Sigmoid colon (tissue), 7 donors: ENCODE data around the gene P3H3. TPM values are rescaled to one million over a fixed set of nuclear protein-coding genes. Genes with fewer than 3 reads are reported as not detected.
"Not testable (repeated sequence)": the region's sequence is repeated elsewhere in the genome, so short reads cannot be mapped to it uniquely, and the experiment has no call there.

ENCODE experiments used
- DNase-seq: peaks from one replicate; pipeline ENCODE4 v3.0.0-alpha.2; 2019
- H3K27ac ChIP-seq, 4 donors: fragments of 200-600 bp; sonication (generic); one replicate each; pipeline ENCODE4 v1.5.1; 2016 to 2019; ENCODE audit warnings: mild to moderate bottlenecking in 1 of 4
- H3K27me3 ChIP-seq, 3 donors: fragments of 200-600 bp; sonication (generic); one replicate each; pipeline ENCODE4 v1.5.1; 2019; ENCODE audit warnings: mild to moderate bottlenecking in 1 of 3
- H3K36me3 ChIP-seq, 4 donors: fragments of 200-600 bp; sonication (generic); one replicate each; pipeline ENCODE4 v1.5.1; 2016 to 2019
- H3K4me1 ChIP-seq, 4 donors: fragments of 200-600 bp; sonication (generic); one replicate each; pipeline ENCODE4 v1.5.1; 2017 to 2019
- H3K4me3 ChIP-seq, 4 donors: fragments of 200-600 bp; sonication (generic); one replicate each; pipeline ENCODE4 v1.5.1; 2017 to 2019; ENCODE audit warnings: mild to moderate bottlenecking in 2 of 4, moderate library complexity in 1 of 4
- H3K9me3 ChIP-seq, 4 donors: fragments of 200-600 bp in 3 of 4; sonication (generic) in 3 of 4; one replicate each; pipeline versions ENCODE4 v1.5.1 to v1.6.1; 2013 to 2019
- EP300 ChIP-seq, 4 donors: sonication (generic); formaldehyde crosslinking; IDR thresholded peaks; one replicate each; pipeline ENCODE4 v1.6.1; 2017; ENCODE audit warnings: antibody characterized with exemption in 4 of 4
- POLR2A ChIP-seq, 2 donors: fragments of 450-650 bp; IDR thresholded peaks; one replicate each; pipeline ENCODE4 v1.6.1; 2016; ENCODE audit warnings: antibody characterized with exemption in 2 of 2, mild to moderate bottlenecking in 2 of 2, moderate library complexity in 2 of 2
- POLR2AphosphoS5 ChIP-seq, 4 donors: sonication (generic); formaldehyde crosslinking; IDR thresholded peaks; one replicate each; pipeline ENCODE4 v1.6.1; 2017; ENCODE audit warnings: antibody characterized with exemption in 4 of 4
- WGBS, 2 donors: extraction: QIAGEN DNeasy Blood & Tissue Kit; methylation state at CpG; one replicate each; pipeline ENCODE4 v1.1.7; 2013; 5-methylcytosine and 5-hydroxymethylcytosine counted together
- intact Hi-C: fragments of 100-400 bp; cut with DNase I; formaldehyde crosslinking; loops from one replicate; pipeline ENCODE4 v1.15.1; 2023
- polyA plus RNA-seq, 3 donors: library from polyadenylated mRNA; stranded (reverse); fragments of 200-250 nt; gene quantifications; one replicate each; pipeline ENCODE4 v1.2.3, GENCODE V29; 2013
- total RNA-seq, 4 donors: library from RNA; depleted of rRNA; stranded (reverse); fragments of >200 nt; gene quantifications; one replicate each; pipeline ENCODE4 v1.1.0, GENCODE V29; 2016
- TF ChIP-seq, protein P1 (sequence below), 4 experiments: fragments of 450-650 bp in 3 of 4; fragments of 200-600 bp in 1 of 4; IDR thresholded peaks; one replicate each; pipeline ENCODE4 v1.5.1; 2016 to 2019; ENCODE audit warnings: antibody characterized with exemption in 4 of 4, mild to moderate bottlenecking in 3 of 4, moderate library complexity in 2 of 4
- donor health status: healthy with polysubstance abuse.
- donor health status: Bipolar disorder and iron deficiency.
- donor health status: healthy.

Gene P3H3
- total and polyA plus RNA-seq, 7 donors, result 0.60 to 69.8 (median 16.4) TPM

DNA sequence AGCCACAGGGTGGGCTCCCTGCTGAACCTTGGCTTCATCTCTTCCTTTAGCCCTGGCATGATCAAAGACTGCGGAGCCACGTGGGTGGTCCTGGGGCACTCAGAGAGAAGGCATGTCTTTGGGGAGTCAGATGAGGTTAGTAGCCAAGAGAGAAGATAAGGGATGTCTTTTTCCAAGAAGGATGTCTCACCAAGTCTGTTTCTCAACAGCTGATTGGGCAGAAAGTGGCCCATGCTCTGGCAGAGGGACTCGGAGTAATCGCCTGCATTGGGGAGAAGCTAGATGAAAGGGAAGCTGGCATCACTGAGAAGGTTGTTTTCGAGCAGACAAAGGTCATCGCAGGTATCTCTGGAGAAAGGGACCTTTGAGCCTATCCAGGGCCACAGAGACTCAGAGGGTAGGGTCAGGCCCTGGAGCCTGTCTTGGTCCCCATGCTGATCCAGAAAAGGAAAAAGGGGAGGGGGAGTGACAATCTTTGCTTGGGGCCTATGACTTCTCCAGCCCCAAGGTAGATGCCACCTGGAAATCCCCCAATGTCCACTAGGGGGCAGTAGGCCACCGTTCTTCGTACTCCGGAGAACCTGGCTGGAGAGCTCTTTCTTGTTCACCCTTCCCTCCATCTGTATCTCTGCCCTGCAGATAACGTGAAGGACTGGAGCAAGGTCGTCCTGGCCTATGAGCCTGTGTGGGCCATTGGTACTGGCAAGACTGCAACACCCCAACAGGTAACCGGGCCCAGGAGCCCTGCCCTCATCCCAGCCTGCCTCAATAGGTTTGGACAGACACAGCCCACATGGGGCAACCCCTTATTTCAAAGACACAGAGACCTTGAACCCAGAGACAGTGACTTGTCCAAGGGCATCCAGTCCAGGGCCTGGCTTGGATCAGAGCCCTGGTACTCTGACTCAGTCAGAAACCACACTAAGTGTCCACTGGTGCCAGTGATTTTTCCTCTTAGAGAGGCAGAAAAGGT is 41.1 kb downstream of the P3H3 start:
- Histone ChIP-seq H3K36me3 (peaks cover 6 to 45% (median 28%) of the 10 kb centered on the region in 4 donors), H3K27me3 (no peaks in the 10 kb centered on the region), H3K9me3 (no peaks in the 10 kb centered on the region), H3K4me1 (peaks cover 0 to 61% (median 48%) of the 10 kb centered on the region in 4 donors), H3K4me3 (peak overlapping the region in 3 of 4 donors; percentile 94 to 100 (median 99)), H3K27ac (peak overlapping the region; percentile 21 to 100 (median 98))
- 19 to 38% methylated on average over 12 of the region's 12 CpGs for WGBS, 2 donors
- DNase-seq, result peak; percentile 91
- intact Hi-C loops, result loop anchor here (1.0 to 10.0 kb wide), 6 partner anchors 22 to 245 kb away; no protein-coding TSS in a partner anchor
- TF ChIP-seq, protein P1, sequence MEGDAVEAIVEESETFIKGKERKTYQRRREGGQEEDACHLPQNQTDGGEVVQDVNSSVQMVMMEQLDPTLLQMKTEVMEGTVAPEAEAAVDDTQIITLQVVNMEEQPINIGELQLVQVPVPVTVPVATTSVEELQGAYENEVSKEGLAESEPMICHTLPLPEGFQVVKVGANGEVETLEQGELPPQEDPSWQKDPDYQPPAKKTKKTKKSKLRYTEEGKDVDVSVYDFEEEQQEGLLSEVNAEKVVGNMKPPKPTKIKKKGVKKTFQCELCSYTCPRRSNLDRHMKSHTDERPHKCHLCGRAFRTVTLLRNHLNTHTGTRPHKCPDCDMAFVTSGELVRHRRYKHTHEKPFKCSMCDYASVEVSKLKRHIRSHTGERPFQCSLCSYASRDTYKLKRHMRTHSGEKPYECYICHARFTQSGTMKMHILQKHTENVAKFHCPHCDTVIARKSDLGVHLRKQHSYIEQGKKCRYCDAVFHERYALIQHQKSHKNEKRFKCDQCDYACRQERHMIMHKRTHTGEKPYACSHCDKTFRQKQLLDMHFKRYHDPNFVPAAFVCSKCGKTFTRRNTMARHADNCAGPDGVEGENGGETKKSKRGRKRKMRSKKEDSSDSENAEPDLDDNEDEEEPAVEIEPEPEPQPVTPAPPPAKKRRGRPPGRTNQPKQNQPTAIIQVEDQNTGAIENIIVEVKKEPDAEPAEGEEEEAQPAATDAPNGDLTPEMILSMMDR (IDR thresholded peaks at IDR 0.05), result peak; percentile 71 to 91 (median 89)
- TF ChIP-seq POLR2AphosphoS5 (IDR thresholded peaks at IDR 0.05) (no peak), EP300 (IDR thresholded peaks at IDR 0.05) (no peak)

DNA sequence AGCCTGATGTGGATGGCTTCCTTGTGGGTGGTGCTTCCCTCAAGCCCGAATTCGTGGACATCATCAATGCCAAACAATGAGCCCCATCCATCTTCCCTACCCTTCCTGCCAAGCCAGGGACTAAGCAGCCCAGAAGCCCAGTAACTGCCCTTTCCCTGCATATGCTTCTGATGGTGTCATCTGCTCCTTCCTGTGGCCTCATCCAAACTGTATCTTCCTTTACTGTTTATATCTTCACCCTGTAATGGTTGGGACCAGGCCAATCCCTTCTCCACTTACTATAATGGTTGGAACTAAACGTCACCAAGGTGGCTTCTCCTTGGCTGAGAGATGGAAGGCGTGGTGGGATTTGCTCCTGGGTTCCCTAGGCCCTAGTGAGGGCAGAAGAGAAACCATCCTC is 42.1 kb downstream of the P3H3 start:
- Histone ChIP-seq H3K4me1 (peaks cover 0 to 63% (median 51%) of the 10 kb centered on the region in 4 donors), H3K36me3 (peaks cover 6 to 36% (median 26%) of the 10 kb centered on the region in 4 donors), H3K27ac (peak overlapping the region in 2 of 4 donors; percentile 98 to 99)
- intact Hi-C loops, result loop anchor here (5.0 kb wide), 2 partner anchors 37 to 67 kb away; no protein-coding TSS in a partner anchor
- H3K27me3 ChIP-seq, DNase-seq, H3K9me3 ChIP-seq, H3K4me3 ChIP-seq: not testable (repeated sequence)
- 53 to 76% methylated on average over 4 of the region's 4 CpGs for WGBS, 2 donors

DNA sequence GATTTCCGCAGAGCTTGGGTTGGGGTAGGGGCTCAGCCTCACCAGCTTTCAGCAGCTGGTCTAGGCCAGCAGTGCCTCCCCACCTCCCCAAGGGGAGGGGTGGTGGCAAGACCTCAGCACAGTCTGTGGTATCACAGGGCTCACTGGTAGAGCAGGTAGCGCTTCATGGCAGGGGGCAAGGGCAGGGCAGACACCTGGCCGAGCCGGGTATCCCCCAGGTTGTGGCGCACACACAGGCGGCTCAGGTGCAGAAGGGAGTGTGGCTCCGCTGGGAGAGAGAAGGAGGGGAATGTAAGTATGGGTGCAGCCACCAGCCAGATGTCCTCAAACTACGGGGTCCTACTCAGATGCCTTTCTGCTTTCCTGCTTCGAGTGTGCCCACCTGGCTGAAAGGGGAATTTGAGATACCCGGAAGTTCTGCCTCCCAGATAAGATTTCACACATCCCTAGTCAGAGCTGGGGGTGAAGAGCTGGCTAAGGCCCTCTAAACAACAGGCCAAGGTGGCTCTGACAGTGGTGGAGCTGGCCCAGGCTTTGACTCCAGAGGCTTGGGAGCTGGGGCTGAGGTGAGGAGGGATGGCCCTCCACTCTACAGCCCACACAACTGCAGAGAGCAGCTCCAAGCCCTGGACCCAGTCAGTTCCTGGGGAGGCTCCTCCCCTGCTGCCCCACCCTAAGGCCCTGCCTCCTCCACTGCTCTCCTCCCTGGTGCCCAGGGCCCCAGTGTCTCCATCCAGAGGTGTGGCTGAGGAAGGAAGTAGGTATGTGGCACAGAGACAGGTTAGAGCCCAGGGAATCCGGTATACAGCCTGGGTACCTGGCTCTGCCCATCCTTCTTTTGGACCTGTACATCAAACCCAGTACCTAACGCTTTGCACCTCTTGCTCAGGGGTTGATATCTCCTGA is 43.1 kb downstream of the P3H3 start:
- H3K9me3 ChIP-seq, result no peaks in the 10 kb centered on the region
- peaks cover 0 to 63% (median 51%) of the 10 kb centered on the region in 4 donors for H3K4me1 ChIP-seq
- intact Hi-C loops, result loop anchor here (5.0 kb wide), 2 partner anchors 36 to 66 kb away; no protein-coding TSS in a partner anchor
- no peak for DNase-seq
- H3K4me3 ChIP-seq, result peak overlapping the region in 2 of 4 donors; percentile 77 to 85
- no peaks in the 10 kb centered on the region for H3K27me3 ChIP-seq
- TF ChIP-seq POLR2A (IDR thresholded peaks at IDR 0.05), result no peak
- H3K36me3 ChIP-seq, result peaks cover 6 to 28% (median 19%) of the 10 kb centered on the region in 4 donors
- WGBS, 2 donors, result 46 to 68% methylated on average over 12 of the region's 12 CpGs
- H3K27ac ChIP-seq, result peak overlapping the region; percentile 84 to 90 (median 88)

DNA sequence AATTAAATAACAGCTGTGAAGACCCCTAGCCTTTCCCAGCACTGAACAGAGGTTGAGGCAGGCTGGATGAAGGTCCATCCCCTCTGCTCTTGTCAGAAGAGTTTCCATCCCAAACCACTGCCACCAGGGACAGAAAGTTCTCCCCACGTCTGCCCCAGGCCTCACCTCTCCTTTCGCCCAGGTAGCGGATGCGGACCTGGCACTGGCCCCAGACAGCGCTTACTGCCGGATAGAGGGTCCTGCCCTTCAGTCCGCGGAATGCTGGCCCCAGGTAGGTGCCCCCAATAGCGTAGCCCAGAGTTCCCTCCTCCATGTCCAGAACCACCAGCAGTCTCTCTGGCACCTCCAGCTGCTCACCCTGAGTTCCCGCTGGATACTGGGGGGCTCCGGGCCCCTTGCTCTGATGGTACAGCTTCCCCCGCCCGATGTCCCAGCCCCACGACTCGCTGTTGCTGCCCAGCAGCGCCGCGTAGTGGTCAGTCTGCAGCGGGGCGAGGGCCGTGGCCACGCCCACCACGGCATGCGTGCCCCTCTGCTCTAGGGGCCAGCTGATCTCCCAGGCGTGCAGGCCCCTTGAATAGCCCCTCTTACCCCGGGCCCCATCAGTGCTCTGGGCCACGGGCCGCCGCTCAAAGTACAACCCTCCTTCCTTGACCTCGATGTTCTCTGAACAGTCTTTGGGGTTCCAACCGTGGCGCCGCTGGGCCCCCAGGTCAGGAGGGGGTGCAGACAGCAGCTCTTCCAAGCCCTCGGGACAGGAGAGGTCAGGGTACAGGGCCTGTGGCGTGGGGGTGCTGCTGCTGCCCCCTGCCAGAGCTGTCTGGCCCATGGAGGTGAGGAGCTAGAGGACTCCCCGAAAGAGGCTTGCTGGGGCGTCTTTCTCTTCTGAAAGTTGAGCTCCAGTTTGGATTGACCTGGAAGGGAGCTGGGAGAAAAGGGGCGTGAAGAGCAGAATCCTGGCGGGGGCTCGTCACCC is 44.2 kb downstream of the P3H3 start:
- peaks cover 6 to 28% (median 19%) of the 10 kb centered on the region in 4 donors for H3K36me3 ChIP-seq
- intact Hi-C loops, result loop anchor here (1.0 to 5.0 kb wide), 3 partner anchors 19 to 65 kb away; no protein-coding TSS in a partner anchor
- 2% methylated on average over 40 of the region's 40 CpGs for WGBS, 2 donors
- peak overlapping the region; percentile 84 to 90 (median 88) for H3K27ac ChIP-seq
- H3K9me3 ChIP-seq, result no peaks in the 10 kb centered on the region
- no peaks in the 10 kb centered on the region for H3K27me3 ChIP-seq
- H3K4me1 ChIP-seq, result peaks cover 0 to 57% (median 43%) of the 10 kb centered on the region in 4 donors
- peak in 3 of 4 donors; percentile 19 to 65 (median 62) for TF ChIP-seq POLR2AphosphoS5 (IDR thresholded peaks at IDR 0.05)
- no peak for TF ChIP-seq POLR2A (IDR thresholded peaks at IDR 0.05)
- TF ChIP-seq, protein P1 (IDR thresholded peaks at IDR 0.05), result peak; percentile 82 to 96 (median 84)
- TF ChIP-seq EP300 (IDR thresholded peaks at IDR 0.05), result no peak
- H3K4me3 ChIP-seq, result peak overlapping the region; percentile 62 to 85 (median 74)
- DNase-seq, result peak; percentile 91
